SK-N-MC (cell line): ENCODE data around the gene CACNA1B.

ENCODE experiments used
- EZH2 ChIP-seq: fragments of 200-600 bp; sonication (generic); IDR thresholded peaks from one replicate; pipeline ENCODE4 v1.6.1; 2017; ENCODE audit warnings: antibody characterized with exemption
- POLR2AphosphoS5 ChIP-seq: IDR thresholded peaks from 2 replicates; pipeline ENCODE4 v1.6.1; 2012; ENCODE audit warnings: mild to moderate bottlenecking, low read depth, low read length, borderline replicate concordance

DNA sequence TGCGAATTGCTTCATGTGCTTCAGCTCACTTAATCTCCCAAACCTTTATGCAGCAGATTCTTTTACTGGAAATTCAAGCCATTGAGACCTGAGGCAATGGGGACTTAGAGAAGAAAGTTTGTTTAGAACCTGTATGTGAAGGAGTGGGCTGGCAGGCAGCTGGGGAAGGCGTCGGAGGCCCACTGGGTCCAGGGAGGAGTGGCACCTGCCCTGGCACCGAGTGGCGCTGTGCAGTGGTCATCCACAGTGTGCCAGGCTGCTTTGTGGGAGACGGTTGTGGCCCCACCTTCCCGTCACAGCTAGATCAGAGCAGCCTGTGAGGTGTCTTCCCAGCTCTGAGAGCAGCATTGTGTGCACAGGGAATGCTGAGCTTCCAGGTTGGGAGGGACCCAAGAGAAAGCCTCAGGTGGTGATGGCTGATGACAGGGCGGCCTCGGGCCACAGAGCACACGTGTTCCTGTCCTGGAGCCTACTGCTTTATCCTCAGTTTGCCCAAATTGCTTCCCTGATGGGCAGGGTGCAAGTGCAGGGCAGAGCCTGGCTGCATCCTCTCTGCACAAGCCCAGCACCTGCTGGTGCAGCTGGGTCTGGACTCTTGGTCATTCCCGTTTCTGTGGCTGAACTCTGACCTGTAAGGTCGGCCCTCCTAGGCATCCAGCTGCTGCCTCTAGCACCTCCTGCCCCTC, 175.2 kb downstream of the CACNA1B start:
- TF ChIP-seq POLR2AphosphoS5 (no peak), EZH2 (no peak)
